HG03039 (cell line): ENCODE data around the gene NOXA1.

ENCODE experiments used
- ATAC-seq: cut with Tn5 transposase; IDR thresholded peaks from one replicate; pipeline ENCODE4 v1.9.1; 2021; ENCODE audit warnings: mild to moderate bottlenecking, moderate library complexity; ENCODE audit not compliant: unreplicated experiment

Gene NOXA1

GRCh38 chr9:137480686-137481683 lies 57.8 kb downstream of the NOXA1 start:
- ATAC-seq, result no peak

- ATAC-seq, result no peak
These were observed 59.0 kb downstream of the NOXA1 start for GRCh38 chr9:137482094-137482781.
